PC-3 (cell line): Measurements from ENCODE around the gene CHD3. TPM values are rescaled to one million over a fixed set of nuclear protein-coding genes. Genes with fewer than 3 reads are reported as not detected.

Experiments used
- ATAC-seq: fragments of 200-7000 bp; cut with Tn5 transposase; 2 replicates; pipeline ENCODE4 v1.9.1; 2020; ENCODE audit warnings: mild to moderate bottlenecking, moderate library complexity
- BruUV-seq: library from RNA; stranded (reverse); fragments of 400-500 nt; replicated peaks from 2 replicates; lab custom pipeline; 2021; lab: Mats Ljungman, UMichigan
- CTCF ChIA-PET: fragments of 300-600 bp; sonication (Branson Sonifier 250); formaldehyde crosslinking; loops from one replicate; lab custom pipeline; 2022; ENCODE audit warnings: antibody characterized with exemption; lab: Charles Lee
- POLR2A ChIA-PET: fragments of 300-600 bp; sonication (Branson Sonifier 250); formaldehyde crosslinking; loops from one replicate; lab custom pipeline; 2022; ENCODE audit warnings: antibody characterized with exemption; ENCODE audit not compliant: unreplicated experiment; lab: Charles Lee
- DNase-seq: peaks from one replicate; pipeline ENCODE4 v3.0.0-alpha.2; 2015
- H2AFZ ChIP-seq: fragments of 300-600 bp; sonication (generic); 2 replicates; pipeline ENCODE4 v1.6.0; 2016; ENCODE audit warnings: antibody characterized with exemption, low read length
- H3F3A ChIP-seq: fragments of 300-600 bp; sonication (generic); one replicate; pipeline ENCODE4 v1.6.0; 2017; ENCODE audit warnings: antibody characterized with exemption, low read length, control low read depth, mild to moderate bottlenecking; ENCODE audit not compliant: unreplicated experiment
- H3K27ac ChIP-seq: fragments of 300-600 bp; sonication (generic); 2 replicates; pipeline ENCODE4 v1.5.1; 2016; ENCODE audit warnings: mild to moderate bottlenecking, low read length
- H3K27me3 ChIP-seq: fragments of 300-600 bp; sonication (generic); 2 replicates; pipeline ENCODE4 v1.6.1; 2016; ENCODE audit warnings: low read length, mixed read lengths
- H3K36me3 ChIP-seq: fragments of 300-600 bp; sonication (generic); 2 replicates; pipeline ENCODE4 v1.6.1; 2016; ENCODE audit warnings: low read depth, mixed run types, low read length, mixed read lengths
- H3K4me1 ChIP-seq: fragments of 300-600 bp; sonication (generic); 2 replicates; pipeline ENCODE4 v1.5.1; 2016; ENCODE audit warnings: low read length; ENCODE audit not compliant: insufficient read depth
- H3K4me2 ChIP-seq: fragments of 300-600 bp; sonication (generic); 2 replicates; pipeline ENCODE4 v1.6.0; 2016; ENCODE audit warnings: low read length
- H3K4me3 ChIP-seq: fragments of 300-600 bp; sonication (generic); 2 replicates; pipeline ENCODE4 v1.5.1; 2016; ENCODE audit warnings: mild to moderate bottlenecking, low read length, mixed read lengths
- H3K79me2 ChIP-seq: fragments of 300-600 bp; sonication (generic); 2 replicates; pipeline ENCODE4 v1.6.1; 2017; ENCODE audit warnings: low read length, mixed read lengths
- H3K9ac ChIP-seq: fragments of 300-600 bp; sonication (generic); 2 replicates; pipeline ENCODE4 v1.6.0; 2016; ENCODE audit warnings: mild to moderate bottlenecking, low read length
- H3K9me2 ChIP-seq: fragments of 300-600 bp; sonication (generic); replicated peaks from 2 replicates; pipeline ENCODE4 v1.6.1; 2016; ENCODE audit warnings: mixed run types, low read length, mixed read lengths
- H3K9me3 ChIP-seq: fragments of 300-600 bp; sonication (generic); 2 replicates; pipeline ENCODE4 v1.6.1; 2016; ENCODE audit warnings: low read length, mixed read lengths
- H4K20me1 ChIP-seq: fragments of 300-600 bp; sonication (generic); 2 replicates; pipeline ENCODE4 v1.6.1; 2016; ENCODE audit warnings: low read length, mixed read lengths
- EZH2 ChIP-seq: fragments of 300-600 bp; sonication (generic); IDR thresholded peaks from one replicate; pipeline ENCODE4 v1.6.1; 2017; ENCODE audit warnings: antibody characterized with exemption, mild to moderate bottlenecking, low read length; ENCODE audit not compliant: unreplicated experiment
- EZH2phosphoT487 ChIP-seq: fragments of 300-600 bp; sonication (generic); IDR thresholded peaks from 2 replicates; pipeline ENCODE4 v1.6.1; 2018; ENCODE audit warnings: mild to moderate bottlenecking, antibody characterized with exemption, low read length, borderline replicate concordance
- intact Hi-C: fragments of 100-400 bp; cut with micrococcal nuclease; formaldehyde crosslinking; loops from 2 replicates; pipeline ENCODE4 v1.9.0; 2023
- total RNA-seq: library from RNA; depleted of rRNA; stranded (reverse); fragments of >200 nt; gene quantifications from 2 replicates; pipeline ENCODE4 v1.2.3, GENCODE V29; 2014
- TF ChIP-seq, protein P1 (sequence below): fragments of 300-600 bp; sonication (generic); conservative IDR thresholded peaks from 2 replicates; pipeline ENCODE4 v1.5.1; 2017; ENCODE audit warnings: antibody characterized with exemption, low read depth, mild to moderate bottlenecking, low read length

Gene CHD3
- total RNA-seq, 1 experiment from 2014 or later = 102 TPM

DNA sequence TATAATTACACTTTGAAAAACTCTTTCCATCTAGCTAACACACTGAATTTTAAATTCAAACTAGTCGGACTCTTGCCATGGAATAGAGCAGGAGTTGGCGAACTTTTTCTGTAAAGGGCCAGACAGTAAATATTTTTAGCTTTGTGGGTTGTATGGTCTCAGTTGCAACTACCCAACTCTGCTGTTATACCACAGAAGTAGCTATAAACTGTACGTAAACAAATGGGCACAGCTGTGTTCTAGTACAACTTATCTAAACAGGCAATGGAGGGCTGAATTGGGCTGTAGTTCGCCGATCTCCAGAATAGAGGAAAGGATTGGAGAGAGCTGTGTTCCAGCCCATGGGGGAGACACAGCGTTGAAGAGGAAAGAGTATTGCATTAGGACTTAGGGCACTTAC, 52.2 kb downstream of the CHD3 start:
- Histone ChIP-seq H4K20me1 (no peaks in the 10 kb centered on the region), H3K27me3 (no peaks in the 10 kb centered on the region), H3K9me2 (no peaks in the 10 kb centered on the region), H3K79me2 (0 out of 2 replicates have a peak, but pooled peaks cover under 1% of the 10 kb centered on the region), H3K4me1 (no peaks in the 10 kb centered on the region), H3K4me2 (no peak overlapping the region), H3K9ac (no peak overlapping the region), H3F3A (no peaks in the 10 kb centered on the region), H3K9me3 (no peaks in the 10 kb centered on the region), H2AFZ (no peak overlapping the region), H3K27ac (no peak overlapping the region), H3K36me3 (peaks cover 3% of the 10 kb centered on the region), H3K4me3 (no peak overlapping the region)
- no peak for TF ChIP-seq EZH2
- TF ChIP-seq, protein P1, sequence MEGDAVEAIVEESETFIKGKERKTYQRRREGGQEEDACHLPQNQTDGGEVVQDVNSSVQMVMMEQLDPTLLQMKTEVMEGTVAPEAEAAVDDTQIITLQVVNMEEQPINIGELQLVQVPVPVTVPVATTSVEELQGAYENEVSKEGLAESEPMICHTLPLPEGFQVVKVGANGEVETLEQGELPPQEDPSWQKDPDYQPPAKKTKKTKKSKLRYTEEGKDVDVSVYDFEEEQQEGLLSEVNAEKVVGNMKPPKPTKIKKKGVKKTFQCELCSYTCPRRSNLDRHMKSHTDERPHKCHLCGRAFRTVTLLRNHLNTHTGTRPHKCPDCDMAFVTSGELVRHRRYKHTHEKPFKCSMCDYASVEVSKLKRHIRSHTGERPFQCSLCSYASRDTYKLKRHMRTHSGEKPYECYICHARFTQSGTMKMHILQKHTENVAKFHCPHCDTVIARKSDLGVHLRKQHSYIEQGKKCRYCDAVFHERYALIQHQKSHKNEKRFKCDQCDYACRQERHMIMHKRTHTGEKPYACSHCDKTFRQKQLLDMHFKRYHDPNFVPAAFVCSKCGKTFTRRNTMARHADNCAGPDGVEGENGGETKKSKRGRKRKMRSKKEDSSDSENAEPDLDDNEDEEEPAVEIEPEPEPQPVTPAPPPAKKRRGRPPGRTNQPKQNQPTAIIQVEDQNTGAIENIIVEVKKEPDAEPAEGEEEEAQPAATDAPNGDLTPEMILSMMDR = no peak
- no peak for TF ChIP-seq EZH2phosphoT487
- CTCF ChIA-PET = no interaction called here
- intact Hi-C loops = no loop called here
- no peak for DNase-seq
- POLR2A ChIA-PET = no interaction called here
- ATAC-seq = no peak
- BruUV-seq = no TSS peak

DNA sequence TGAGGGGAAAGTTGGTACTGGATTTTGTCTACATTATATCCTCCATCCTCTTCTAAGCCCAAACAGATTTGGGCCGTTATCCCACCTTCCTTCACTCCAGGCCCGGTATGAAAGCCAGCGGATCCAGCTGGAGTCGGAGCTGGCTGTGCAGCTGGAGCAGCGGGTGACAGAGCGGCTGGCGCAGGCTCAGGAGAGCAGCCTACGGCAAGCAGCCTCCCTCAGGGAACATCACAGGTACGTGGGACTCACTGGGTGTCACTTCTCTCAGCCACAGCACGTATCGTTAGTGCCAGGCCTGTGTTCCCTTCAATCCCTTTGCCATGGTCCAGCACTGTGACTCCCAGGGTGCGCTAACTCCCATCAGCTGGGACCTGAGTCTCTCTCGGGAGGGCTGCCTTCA, 54.7 kb downstream of the CHD3 start:
- H3K4me3 ChIP-seq = no peak overlapping the region
- DNase-seq = no peak
- BruUV-seq = no TSS peak
- ATAC-seq = no peak
- no peaks in the 10 kb centered on the region for H3K4me1 ChIP-seq
- no peaks in the 10 kb centered on the region for H3K79me2 ChIP-seq
- peaks cover under 1% of the 10 kb centered on the region for H3K36me3 ChIP-seq
- H3K4me2 ChIP-seq = no peak overlapping the region
- no peaks in the 10 kb centered on the region for H4K20me1 ChIP-seq
- no peaks in the 10 kb centered on the region for H3K9me3 ChIP-seq
- CTCF ChIA-PET = interaction anchor here (0.7 kb wide), 1 partner anchor 10 kb away, joined by 14 read pairs; no protein-coding TSS in a partner anchor
- no peak overlapping the region for H3K9ac ChIP-seq
- POLR2A ChIA-PET = no interaction called here
- no peaks in the 10 kb centered on the region for H3F3A ChIP-seq
- TF ChIP-seq EZH2 (no peak), EZH2phosphoT487 (no peak)
- TF ChIP-seq, protein P1 = no peak
- no peaks in the 10 kb centered on the region for H3K27me3 ChIP-seq
- no peaks in the 10 kb centered on the region for H3K9me2 ChIP-seq
- intact Hi-C loops = no loop called here
- no peak overlapping the region for H2AFZ ChIP-seq
- no peak overlapping the region for H3K27ac ChIP-seq

DNA sequence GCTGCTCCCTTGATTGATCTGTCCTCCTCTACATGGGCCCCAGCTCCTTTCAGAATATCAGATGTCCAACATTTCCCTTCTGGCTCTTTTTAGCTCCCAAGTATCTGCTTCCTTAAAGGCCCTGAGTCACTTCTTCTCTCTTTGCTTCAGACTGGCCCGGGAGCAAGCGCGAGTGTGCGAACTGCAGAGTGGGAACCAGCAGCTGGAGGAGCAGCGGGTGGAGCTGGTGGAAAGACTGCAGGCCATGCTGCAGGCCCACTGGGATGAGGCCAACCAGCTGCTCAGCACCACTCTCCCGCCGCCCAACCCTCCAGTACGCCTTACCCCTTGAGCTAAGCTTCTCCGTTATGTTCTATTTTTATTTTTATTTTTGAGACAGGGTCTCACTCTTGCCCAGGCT, 55.7 kb downstream of the CHD3 start:
- no peaks in the 10 kb centered on the region for H3K9me2 ChIP-seq
- DNase-seq = no peak
- no peaks in the 10 kb centered on the region for H3K79me2 ChIP-seq
- H3K4me1 ChIP-seq = no peaks in the 10 kb centered on the region
- no peak overlapping the region for H3K27ac ChIP-seq
- no peaks in the 10 kb centered on the region for H4K20me1 ChIP-seq
- H2AFZ ChIP-seq = no peak overlapping the region
- no peak overlapping the region for H3K9ac ChIP-seq
- H3K27me3 ChIP-seq = no peaks in the 10 kb centered on the region
- ChIA-PET POLR2A (no interaction called here), CTCF (no interaction called here)
- ATAC-seq = no peak
- no peaks in the 10 kb centered on the region; the same call in none of the 2 replicates for H3K36me3 ChIP-seq
- intact Hi-C loops = no loop called here
- no TSS peak for BruUV-seq
- TF ChIP-seq, protein P1 = no peak
- no peak for TF ChIP-seq EZH2phosphoT487
- no peak for TF ChIP-seq EZH2
- H3K4me2 ChIP-seq = no peak overlapping the region
- H3K4me3 ChIP-seq = no peak overlapping the region
- no peaks in the 10 kb centered on the region for H3K9me3 ChIP-seq
- no peaks in the 10 kb centered on the region for H3F3A ChIP-seq
